Suprapubic skin (tissue), 4 donors: ENCODE data around the gene CLDN34. TPM values are rescaled to one million over a fixed set of nuclear protein-coding genes. Genes with fewer than 3 reads are reported as not detected.

Experiments
- DNase-seq, 2 donors: peaks; one replicate each; pipeline ENCODE4 v3.0.0-alpha.2; 2019; ENCODE audit warnings: low spot score in 2 of 2
- H3K27ac ChIP-seq: fragments of 200-600 bp; sonication (generic); one replicate; pipeline ENCODE4 v1.5.1; 2019
- H3K27me3 ChIP-seq: fragments of 200-600 bp; sonication (generic); one replicate; pipeline ENCODE4 v1.5.1; 2019
- H3K36me3 ChIP-seq: fragments of 200-600 bp; sonication (generic); one replicate; pipeline ENCODE4 v1.5.1; 2019
- H3K4me1 ChIP-seq: fragments of 200-600 bp; sonication (generic); one replicate; pipeline ENCODE4 v1.5.1; 2019
- H3K4me3 ChIP-seq: fragments of 200-600 bp; sonication (generic); one replicate; pipeline ENCODE4 v1.5.1; 2019; ENCODE audit warnings: mild to moderate bottlenecking
- H3K9me3 ChIP-seq: fragments of 200-600 bp; sonication (generic); one replicate; pipeline ENCODE4 v1.5.1; 2019
- EP300 ChIP-seq: sonication (generic); formaldehyde crosslinking; IDR thresholded peaks from one replicate; pipeline ENCODE4 v1.6.1; 2017; ENCODE audit warnings: antibody characterized with exemption
- POLR2A ChIP-seq, 2 donors: fragments of 450-650 bp; IDR thresholded peaks; one replicate each; pipeline ENCODE4 v1.6.1; 2017; ENCODE audit warnings: antibody characterized with exemption in 2 of 2, mild to moderate bottlenecking in 2 of 2, moderate library complexity in 2 of 2
- POLR2AphosphoS5 ChIP-seq, 3 donors: sonication (generic); formaldehyde crosslinking; IDR thresholded peaks; one replicate each; pipeline ENCODE4 v1.6.1; 2017; ENCODE audit warnings: antibody characterized with exemption in 3 of 3
- WGBS: methylation state at CpG from one replicate; pipeline ENCODE4 v1.1.5; 2018; 5-methylcytosine and 5-hydroxymethylcytosine counted together
- total RNA-seq, 4 donors: library from RNA; depleted of rRNA; stranded (reverse); fragments of >200 nt; gene quantifications; one replicate each; pipeline ENCODE4 v1.1.0, GENCODE V29; 2016
- TF ChIP-seq, protein P1 (sequence below), 2 donors: fragments of 200-600 bp in 1 of 2; fragments of 450-650 bp in 1 of 2; sonication (generic) in 1 of 2; IDR thresholded peaks; one replicate each; pipeline ENCODE4 v1.5.1; 2016 to 2019; ENCODE audit warnings: antibody characterized with exemption in 2 of 2, mild to moderate bottlenecking in 1 of 2, moderate library complexity in 1 of 2

Gene CLDN34
- total RNA-seq, 4 donors from 2014 or later, result 1.1 to 2.3 TPM; not detected in 2

- Histone ChIP-seq H3K4me1 (no peaks in the 10 kb centered on the region), H3K36me3 (no peaks in the 10 kb centered on the region), H3K27ac (no peak overlapping the region), H3K4me3 (no peak overlapping the region), H3K27me3 (no peaks in the 10 kb centered on the region), H3K9me3 (no peaks in the 10 kb centered on the region)
- TF ChIP-seq POLR2A (IDR thresholded peaks at IDR 0.05) (no peak), POLR2AphosphoS5 (IDR thresholded peaks at IDR 0.05) (no peak), EP300 (no peak)
- TF ChIP-seq, protein P1, sequence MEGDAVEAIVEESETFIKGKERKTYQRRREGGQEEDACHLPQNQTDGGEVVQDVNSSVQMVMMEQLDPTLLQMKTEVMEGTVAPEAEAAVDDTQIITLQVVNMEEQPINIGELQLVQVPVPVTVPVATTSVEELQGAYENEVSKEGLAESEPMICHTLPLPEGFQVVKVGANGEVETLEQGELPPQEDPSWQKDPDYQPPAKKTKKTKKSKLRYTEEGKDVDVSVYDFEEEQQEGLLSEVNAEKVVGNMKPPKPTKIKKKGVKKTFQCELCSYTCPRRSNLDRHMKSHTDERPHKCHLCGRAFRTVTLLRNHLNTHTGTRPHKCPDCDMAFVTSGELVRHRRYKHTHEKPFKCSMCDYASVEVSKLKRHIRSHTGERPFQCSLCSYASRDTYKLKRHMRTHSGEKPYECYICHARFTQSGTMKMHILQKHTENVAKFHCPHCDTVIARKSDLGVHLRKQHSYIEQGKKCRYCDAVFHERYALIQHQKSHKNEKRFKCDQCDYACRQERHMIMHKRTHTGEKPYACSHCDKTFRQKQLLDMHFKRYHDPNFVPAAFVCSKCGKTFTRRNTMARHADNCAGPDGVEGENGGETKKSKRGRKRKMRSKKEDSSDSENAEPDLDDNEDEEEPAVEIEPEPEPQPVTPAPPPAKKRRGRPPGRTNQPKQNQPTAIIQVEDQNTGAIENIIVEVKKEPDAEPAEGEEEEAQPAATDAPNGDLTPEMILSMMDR (IDR thresholded peaks at IDR 0.05), result no peak
- no peak for DNase-seq
- 69% methylated on average over 3 of the region's 3 CpGs for WGBS
Observed at GRCh38 chrX:9977635-9978034, 10.5 kb downstream of the CLDN34 start.

- Histone ChIP-seq H3K9me3 (no peaks in the 10 kb centered on the region), H3K4me1 (no peaks in the 10 kb centered on the region), H3K27me3 (no peaks in the 10 kb centered on the region), H3K27ac (no peak overlapping the region), H3K4me3 (no peak overlapping the region), H3K36me3 (no peaks in the 10 kb centered on the region)
- no peak for TF ChIP-seq POLR2AphosphoS5 (IDR thresholded peaks at IDR 0.05)
- TF ChIP-seq POLR2A (IDR thresholded peaks at IDR 0.05), result no peak
- TF ChIP-seq EP300, result no peak
- TF ChIP-seq, protein P1 (IDR thresholded peaks at IDR 0.05), result no peak
- 79% methylated on average over 7 of the region's 7 CpGs for WGBS
- DNase-seq, result no peak
Observed at GRCh38 chrX:9980401-9980800, 13.2 kb downstream of the CLDN34 start.

- Histone ChIP-seq H3K27ac (no peak overlapping the region), H3K4me1 (no peaks in the 10 kb centered on the region), H3K27me3 (no peaks in the 10 kb centered on the region), H3K36me3 (no peaks in the 10 kb centered on the region), H3K9me3 (no peaks in the 10 kb centered on the region), H3K4me3 (no peak overlapping the region)
- TF ChIP-seq EP300 (no peak), POLR2A (IDR thresholded peaks at IDR 0.05) (no peak), POLR2AphosphoS5 (IDR thresholded peaks at IDR 0.05) (no peak)
- TF ChIP-seq, protein P1 (IDR thresholded peaks at IDR 0.05), result no peak
- WGBS, result 79% methylated on average over 5 of the region's 5 CpGs
- DNase-seq, result no peak
Observed at GRCh38 chrX:9980927-9981326, 13.8 kb downstream of the CLDN34 start.

DNA sequence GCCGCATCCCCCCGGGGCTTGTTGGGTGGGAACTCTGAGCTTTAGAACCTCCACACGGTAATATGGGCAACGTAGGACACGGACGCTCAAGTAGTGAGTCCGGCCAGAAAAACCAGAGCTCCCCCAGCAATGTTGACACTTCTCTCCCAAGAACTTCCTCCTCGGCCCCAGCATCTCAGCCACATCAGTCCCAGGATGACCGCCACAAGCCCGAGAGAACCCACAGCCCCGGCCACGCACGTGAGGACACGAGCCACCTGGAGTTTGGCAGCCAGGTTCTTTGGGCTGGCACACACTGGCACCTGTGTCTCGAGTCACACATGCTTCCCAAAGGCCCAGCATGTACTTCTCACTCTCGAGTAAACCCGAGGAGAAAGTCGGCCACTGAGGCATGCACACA is 16.3 kb downstream of the CLDN34 start:
- H3K9me3 ChIP-seq, result no peaks in the 10 kb centered on the region
- no peak for DNase-seq
- WGBS, result 96% methylated on average over 7 of the region's 18 CpGs
- no peak overlapping the region for H3K4me3 ChIP-seq
- H3K27ac ChIP-seq, result no peak overlapping the region
- no peaks in the 10 kb centered on the region for H3K4me1 ChIP-seq
- H3K36me3 ChIP-seq, result no peaks in the 10 kb centered on the region
- H3K27me3 ChIP-seq, result no peaks in the 10 kb centered on the region
- TF ChIP-seq EP300 (no peak), POLR2AphosphoS5 (IDR thresholded peaks at IDR 0.05) (no peak), POLR2A (IDR thresholded peaks at IDR 0.05) (no peak)
- TF ChIP-seq, protein P1 (IDR thresholded peaks at IDR 0.05), result no peak

DNA sequence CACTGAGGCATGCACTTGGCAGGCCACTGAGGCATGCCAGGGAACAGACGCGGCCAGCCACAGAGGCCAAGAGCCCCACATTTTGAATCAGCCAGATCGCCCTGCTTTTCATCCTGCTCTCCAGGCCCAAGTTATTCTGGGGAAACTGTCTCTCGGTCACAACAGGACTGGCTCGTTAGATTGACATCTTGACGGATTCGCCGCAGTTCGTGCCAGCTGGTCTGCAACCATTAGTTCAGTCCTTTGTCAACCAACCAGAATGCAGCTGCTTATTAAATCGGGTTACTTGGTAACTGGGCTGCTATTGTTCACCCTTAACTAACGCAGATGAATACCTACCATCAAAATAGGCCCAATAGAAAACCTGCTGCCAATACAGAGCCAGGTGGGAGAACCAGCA is 16.7 kb downstream of the CLDN34 start:
- no peak for DNase-seq
- no peak overlapping the region for H3K27ac ChIP-seq
- TF ChIP-seq POLR2A (IDR thresholded peaks at IDR 0.05), result no peak
- TF ChIP-seq EP300, result no peak
- TF ChIP-seq POLR2AphosphoS5 (IDR thresholded peaks at IDR 0.05), result no peak
- TF ChIP-seq, protein P1 (IDR thresholded peaks at IDR 0.05), result no peak
- H3K36me3 ChIP-seq, result no peaks in the 10 kb centered on the region
- H3K9me3 ChIP-seq, result no peaks in the 10 kb centered on the region
- no peaks in the 10 kb centered on the region for H3K4me1 ChIP-seq
- whole genome bisulfite sequencing, result 91% methylated on average over 11 of the region's 11 CpGs
- no peak overlapping the region for H3K4me3 ChIP-seq
- H3K27me3 ChIP-seq, result no peaks in the 10 kb centered on the region
